Choroid plexus epithelial cell (primary cell): ENCODE measurements around the gene LRRC1.

Experiments
- DNase-seq: peaks from one replicate; pipeline ENCODE4 v3.0.0-alpha.2; 2010; ENCODE audit warnings: low read depth
- H3K4me3 ChIP-seq: 2 replicates; pipeline ENCODE4 v1.5.1; 2011; ENCODE audit warnings: low read depth, mild to moderate bottlenecking, control low read depth, low read length, moderate library complexity
- TF ChIP-seq, protein P1 (sequence below): conservative IDR thresholded peaks from 2 replicates; pipeline ENCODE4 v1.5.1; 2011; ENCODE audit warnings: low read depth, mild to moderate bottlenecking, control low read depth, inconsistent platforms, low read length, moderate library complexity

LRRC1 gene

DNA sequence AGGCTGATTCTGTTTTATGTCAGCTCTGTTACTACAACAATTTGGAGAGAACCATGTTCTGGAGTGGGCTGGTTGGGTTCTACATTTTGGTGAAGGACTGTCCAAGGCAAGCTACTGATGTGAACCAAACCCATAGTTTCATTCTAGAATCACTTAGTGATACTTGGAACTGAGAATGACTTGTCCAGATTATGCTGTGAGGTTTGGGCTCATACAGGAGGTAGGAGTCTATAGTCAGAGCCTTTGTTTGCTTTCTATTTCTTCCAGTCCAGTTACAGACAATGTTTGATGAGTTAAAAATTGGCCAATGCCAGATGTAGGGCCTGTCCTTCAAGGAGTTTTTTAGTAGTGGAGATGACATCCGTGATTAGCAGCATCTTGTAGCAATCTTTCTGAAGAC lies 97.9 kb downstream of the LRRC1 start:
- DNase-seq = no peak
- TF ChIP-seq, protein P1, sequence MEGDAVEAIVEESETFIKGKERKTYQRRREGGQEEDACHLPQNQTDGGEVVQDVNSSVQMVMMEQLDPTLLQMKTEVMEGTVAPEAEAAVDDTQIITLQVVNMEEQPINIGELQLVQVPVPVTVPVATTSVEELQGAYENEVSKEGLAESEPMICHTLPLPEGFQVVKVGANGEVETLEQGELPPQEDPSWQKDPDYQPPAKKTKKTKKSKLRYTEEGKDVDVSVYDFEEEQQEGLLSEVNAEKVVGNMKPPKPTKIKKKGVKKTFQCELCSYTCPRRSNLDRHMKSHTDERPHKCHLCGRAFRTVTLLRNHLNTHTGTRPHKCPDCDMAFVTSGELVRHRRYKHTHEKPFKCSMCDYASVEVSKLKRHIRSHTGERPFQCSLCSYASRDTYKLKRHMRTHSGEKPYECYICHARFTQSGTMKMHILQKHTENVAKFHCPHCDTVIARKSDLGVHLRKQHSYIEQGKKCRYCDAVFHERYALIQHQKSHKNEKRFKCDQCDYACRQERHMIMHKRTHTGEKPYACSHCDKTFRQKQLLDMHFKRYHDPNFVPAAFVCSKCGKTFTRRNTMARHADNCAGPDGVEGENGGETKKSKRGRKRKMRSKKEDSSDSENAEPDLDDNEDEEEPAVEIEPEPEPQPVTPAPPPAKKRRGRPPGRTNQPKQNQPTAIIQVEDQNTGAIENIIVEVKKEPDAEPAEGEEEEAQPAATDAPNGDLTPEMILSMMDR = no peak
- no peak overlapping the region for H3K4me3 ChIP-seq

DNA sequence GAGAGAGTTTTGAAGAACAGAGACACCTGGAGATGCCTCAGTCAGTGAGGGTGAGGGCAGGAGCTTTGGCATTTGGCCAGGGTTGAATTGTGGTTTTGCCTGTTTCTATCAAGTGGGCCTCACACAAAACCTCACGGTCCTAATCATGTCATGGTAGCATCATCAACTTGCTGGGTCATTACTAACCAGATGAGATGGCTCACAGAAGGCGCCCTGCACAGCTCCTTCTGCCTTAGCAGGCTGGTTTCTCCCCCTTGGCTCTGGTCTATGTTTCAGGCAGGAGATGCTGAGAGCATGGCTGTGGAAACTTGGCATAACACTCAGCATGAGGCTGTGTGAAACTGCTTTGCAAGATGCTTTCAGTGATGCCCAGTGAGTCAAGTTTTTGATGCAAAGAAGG lies 99.3 kb downstream of the LRRC1 start:
- DNase-seq = peak; percentile 59
- TF ChIP-seq, protein P1 = no peak

DNA sequence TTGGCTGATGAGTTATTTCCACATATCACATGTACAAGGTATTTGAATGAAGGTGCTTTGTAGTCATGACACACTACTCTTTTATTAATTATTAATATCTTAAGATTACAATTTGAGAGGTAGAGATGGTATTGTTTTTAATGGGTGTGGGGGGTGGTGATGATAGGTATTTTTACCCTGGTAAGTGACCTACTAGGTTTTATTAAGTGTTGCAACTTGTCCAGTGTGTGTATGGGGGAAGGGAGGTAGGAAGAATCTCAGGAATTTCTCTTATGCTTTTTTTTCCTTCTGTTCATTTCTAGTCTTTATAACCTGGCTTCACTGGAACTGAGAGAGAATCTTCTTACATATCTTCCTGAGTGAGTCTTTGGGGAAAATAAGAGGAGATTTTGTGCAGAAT lies 101.4 kb downstream of the LRRC1 start:
- H3K4me3 ChIP-seq = no peak overlapping the region
- TF ChIP-seq, protein P1 = no peak
- peak; percentile 75 for DNase-seq

More for the DNA sequence above, 99.3 kb downstream of the LRRC1 start:
- no peak overlapping the region for H3K4me3 ChIP-seq

DNA sequence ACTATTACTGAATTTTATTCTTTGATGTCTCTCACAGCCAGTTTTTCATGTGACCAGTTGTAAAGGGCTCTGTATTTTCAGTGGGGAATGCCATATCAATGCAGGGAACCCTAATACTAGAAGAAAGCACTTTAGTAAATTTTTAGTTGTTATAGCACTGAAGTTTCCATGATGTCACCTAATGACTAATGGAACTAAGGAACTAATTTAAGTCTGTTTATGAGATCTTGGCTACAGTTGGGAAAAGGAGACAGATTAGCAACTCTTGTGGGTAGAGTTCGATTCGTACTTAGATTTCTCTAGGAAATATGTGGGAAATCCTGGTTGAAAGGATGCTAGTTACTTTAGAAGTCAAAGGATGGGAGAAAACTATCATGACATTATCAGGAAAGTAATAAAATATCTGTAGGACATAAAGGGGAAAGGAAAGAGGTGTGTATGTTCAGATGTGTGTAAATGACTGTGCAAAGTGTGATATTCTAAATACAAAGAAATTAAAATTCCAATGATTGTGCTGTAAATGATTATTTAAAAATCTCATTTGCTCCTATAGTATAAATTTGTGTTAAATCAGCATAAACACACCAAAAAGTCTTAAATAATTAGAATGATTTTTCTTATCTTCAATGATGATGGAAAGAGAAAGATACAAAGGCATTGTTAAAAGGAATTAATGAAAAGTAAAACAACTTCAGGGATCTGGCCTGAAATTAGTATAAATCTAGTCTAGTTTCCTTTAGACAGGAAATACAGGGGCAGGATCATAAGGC lies 103.4 kb downstream of the LRRC1 start:
- TF ChIP-seq, protein P1 = no peak
- H3K4me3 ChIP-seq = no peak overlapping the region
- DNase-seq = peak; percentile 34

DNA sequence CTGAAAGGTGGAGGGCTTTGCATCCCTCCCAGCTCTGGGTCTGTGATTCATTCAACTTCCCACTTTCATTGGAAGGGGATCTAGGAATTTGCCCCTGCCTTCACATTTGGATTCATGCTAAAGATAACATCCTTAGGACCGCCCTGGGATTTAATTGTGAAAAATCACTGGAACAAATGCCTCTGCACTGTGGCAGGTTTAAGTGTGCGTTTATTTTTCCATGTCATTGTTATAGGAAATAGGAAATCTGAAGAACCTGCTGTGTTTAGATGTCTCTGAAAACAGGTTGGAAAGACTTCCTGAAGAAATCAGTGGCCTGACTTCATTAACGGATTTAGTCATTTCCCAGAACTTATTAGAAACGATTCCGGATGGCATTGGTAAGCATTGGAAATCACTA lies 104.7 kb downstream of the LRRC1 start:
- TF ChIP-seq, protein P1 = no peak
- H3K4me3 ChIP-seq = no peak overlapping the region
- DNase-seq = no peak

DNA sequence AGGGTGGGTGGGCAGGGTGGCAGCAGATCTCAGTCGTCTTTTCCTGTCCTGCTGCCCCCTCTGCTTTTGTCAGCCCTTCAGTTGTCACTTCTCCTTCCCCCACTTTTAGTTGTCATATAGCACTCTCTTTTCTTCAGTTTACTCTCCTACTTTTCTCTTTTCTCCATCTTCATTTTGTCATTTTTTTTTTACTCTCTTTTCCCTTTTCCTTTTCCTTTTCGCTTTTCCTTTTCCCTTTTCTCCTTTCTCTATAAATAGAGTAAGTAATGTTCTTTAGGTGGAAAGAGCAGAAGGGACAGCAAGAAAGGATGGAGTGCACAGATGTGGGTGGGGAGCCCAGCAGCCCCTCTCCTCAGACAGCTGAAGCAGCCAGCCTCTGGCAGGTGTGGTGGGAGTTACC lies 108.6 kb downstream of the LRRC1 start:
- TF ChIP-seq, protein P1 = no peak
- no peak overlapping the region for H3K4me3 ChIP-seq
- no peak for DNase-seq

DNA sequence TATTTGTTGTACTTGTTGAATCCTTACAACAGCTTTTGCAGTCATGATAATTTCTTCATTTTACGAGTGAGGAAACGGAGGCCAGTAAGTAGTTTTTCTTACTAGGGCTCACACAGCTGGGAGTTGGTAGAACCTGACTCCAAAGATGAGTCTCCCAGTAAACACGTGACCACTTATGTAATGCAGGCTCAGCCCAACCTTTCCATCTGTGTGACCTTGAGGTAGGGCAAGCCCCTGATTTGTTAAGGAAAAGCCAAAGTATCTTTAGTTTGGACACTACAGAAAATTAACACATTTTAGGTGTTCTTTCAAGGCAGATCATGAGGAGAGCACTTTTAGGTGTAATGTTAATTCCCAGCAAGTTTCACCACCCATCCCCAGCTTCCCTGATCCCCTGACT lies 111.3 kb downstream of the LRRC1 start:
- no peak overlapping the region for H3K4me3 ChIP-seq
- TF ChIP-seq, protein P1 = no peak
- no peak for DNase-seq
